Osteoblast (primary cell): ENCODE data around the gene CYP2S1. TPM values are rescaled to one million over a fixed set of nuclear protein-coding genes. Genes with fewer than 3 reads are reported as not detected.
A peak's percentile ranks its signal among the peaks of the same experiment; 100 is the strongest.

Experiments used
- DNase-seq: peaks from one replicate; pipeline ENCODE4 v3.0.0; 2011; ENCODE audit warnings: low spot score, mixed read lengths; ENCODE audit not compliant: insufficient read length; ENCODE audit errors: missing footprints
- H2AFZ ChIP-seq: 2 replicates; pipeline ENCODE4 v1.6.0; 2011; ENCODE audit warnings: mild to moderate bottlenecking, low read length
- H3K27ac ChIP-seq: 2 replicates; pipeline ENCODE4 v1.5.1; 2011; ENCODE audit warnings: mild to moderate bottlenecking, low read depth, low read length, moderate library complexity
- H3K27me3 ChIP-seq: 2 replicates; pipeline ENCODE4 v1.6.0; 2012; ENCODE audit warnings: mild to moderate bottlenecking, control low read depth, inconsistent platforms, low read length, moderate library complexity; ENCODE audit not compliant: insufficient read depth
- H3K36me3 ChIP-seq: 2 replicates; pipeline ENCODE4 v1.5.1; 2011; ENCODE audit warnings: mild to moderate bottlenecking, low read length, control low read depth, moderate library complexity; ENCODE audit not compliant: insufficient read depth
- H3K4me1 ChIP-seq: 2 replicates; pipeline ENCODE4 v1.5.1; 2011; ENCODE audit warnings: mild to moderate bottlenecking, low read length, control low read depth, moderate library complexity; ENCODE audit not compliant: insufficient read depth
- H3K4me2 ChIP-seq: 2 replicates; pipeline ENCODE4 v1.6.0; 2011; ENCODE audit warnings: mild to moderate bottlenecking, low read length; ENCODE audit not compliant: insufficient read depth
- H3K4me3 ChIP-seq: fragments of 200-600 bp; sonication (generic); 3 replicates; pipeline ENCODE4 v1.5.1; 2012; ENCODE audit warnings: mild to moderate bottlenecking, low read length, inconsistent platforms; ENCODE audit not compliant: insufficient read depth
- H3K79me2 ChIP-seq: 2 replicates; pipeline ENCODE4 v1.6.0; 2012; ENCODE audit warnings: mild to moderate bottlenecking, low read length, control low read depth, inconsistent platforms; ENCODE audit not compliant: insufficient read depth
- H3K9me3 ChIP-seq: 2 replicates; pipeline ENCODE4 v1.5.1; 2011; ENCODE audit warnings: low read depth, low read length, control low read depth
- H4K20me1 ChIP-seq: 2 replicates; pipeline ENCODE4 v1.6.0; 2012; ENCODE audit warnings: mild to moderate bottlenecking, low read length, control low read depth; ENCODE audit not compliant: insufficient read depth
- total RNA-seq: library from RNA; depleted of rRNA; stranded (reverse); fragments of >200 nt; gene quantifications from 2 replicates; pipeline ENCODE4 v1.2.3, GENCODE V29; 2012
- TF ChIP-seq, protein P1 (sequence below): IDR thresholded peaks from 2 replicates; pipeline ENCODE4 v1.5.1; 2011; ENCODE audit warnings: mild to moderate bottlenecking, low read depth, low read length, moderate library complexity; ENCODE audit errors: extremely low read depth

Gene CYP2S1
- total RNA-seq, 1 donor, result not detected

GRCh38 chr19:41217741-41218140, 24.7 kb downstream of the CYP2S1 start:
- TF ChIP-seq, protein P1, sequence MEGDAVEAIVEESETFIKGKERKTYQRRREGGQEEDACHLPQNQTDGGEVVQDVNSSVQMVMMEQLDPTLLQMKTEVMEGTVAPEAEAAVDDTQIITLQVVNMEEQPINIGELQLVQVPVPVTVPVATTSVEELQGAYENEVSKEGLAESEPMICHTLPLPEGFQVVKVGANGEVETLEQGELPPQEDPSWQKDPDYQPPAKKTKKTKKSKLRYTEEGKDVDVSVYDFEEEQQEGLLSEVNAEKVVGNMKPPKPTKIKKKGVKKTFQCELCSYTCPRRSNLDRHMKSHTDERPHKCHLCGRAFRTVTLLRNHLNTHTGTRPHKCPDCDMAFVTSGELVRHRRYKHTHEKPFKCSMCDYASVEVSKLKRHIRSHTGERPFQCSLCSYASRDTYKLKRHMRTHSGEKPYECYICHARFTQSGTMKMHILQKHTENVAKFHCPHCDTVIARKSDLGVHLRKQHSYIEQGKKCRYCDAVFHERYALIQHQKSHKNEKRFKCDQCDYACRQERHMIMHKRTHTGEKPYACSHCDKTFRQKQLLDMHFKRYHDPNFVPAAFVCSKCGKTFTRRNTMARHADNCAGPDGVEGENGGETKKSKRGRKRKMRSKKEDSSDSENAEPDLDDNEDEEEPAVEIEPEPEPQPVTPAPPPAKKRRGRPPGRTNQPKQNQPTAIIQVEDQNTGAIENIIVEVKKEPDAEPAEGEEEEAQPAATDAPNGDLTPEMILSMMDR, result no peak
- Histone ChIP-seq H3K79me2 (peaks cover 33% of the 10 kb centered on the region), H3K27me3 (no peaks in the 10 kb centered on the region), H3K36me3 (peaks cover 23% of the 10 kb centered on the region), H3K4me1 (peaks cover 34% of the 10 kb centered on the region), H3K4me3 (no peak overlapping the region), H3K9me3 (no peaks in the 10 kb centered on the region), H3K4me2 (no peak overlapping the region), H3K27ac (no peak overlapping the region), H2AFZ (no peak overlapping the region), H4K20me1 (no peaks in the 10 kb centered on the region)
- DNase-seq, result peak; percentile 76

GRCh38 chr19:41218249-41218614, 25.2 kb downstream of the CYP2S1 start:
- Histone ChIP-seq H3K36me3 (peaks cover 26% of the 10 kb centered on the region), H3K79me2 (peaks cover 33% of the 10 kb centered on the region), H3K27ac (peak overlapping the region; percentile 90), H2AFZ (peak overlapping the region; percentile 46), H3K27me3 (no peaks in the 10 kb centered on the region), H3K4me3 (peak overlapping the region; percentile 93), H3K4me1 (peaks cover 39% of the 10 kb centered on the region), H3K9me3 (no peaks in the 10 kb centered on the region), H3K4me2 (peak overlapping the region; percentile 85), H4K20me1 (no peaks in the 10 kb centered on the region)
- TF ChIP-seq, protein P1, result no peak
- no peak for DNase-seq

GRCh38 chr19:41218615-41219507, 25.8 kb downstream of the CYP2S1 start, which contains the start of gene AXL:
AXL (plus strand) TSS chr19:41219223; CDS start chr19:41219393, 170 bp downstream.
- H3K4me3 ChIP-seq, result peak within 1 kb of the TSS; percentile 93
- H4K20me1 ChIP-seq, result no peaks in the 10 kb centered on the region
- H2AFZ ChIP-seq, result peak within 1 kb of the TSS; percentile 46
- DNase-seq, result peak; percentile 94
- H3K27me3 ChIP-seq, result no peaks in the 10 kb centered on the region
- H3K79me2 ChIP-seq, result peaks cover 40% of the 10 kb centered on the region
- H3K9me3 ChIP-seq, result no peaks in the 10 kb centered on the region
- TF ChIP-seq, protein P1, result no peak
- H3K36me3 ChIP-seq, result peaks cover 29% of the 10 kb centered on the region
- H3K27ac ChIP-seq, result peak within 1 kb of the TSS; percentile 90
- H3K4me1 ChIP-seq, result peaks cover 45% of the 10 kb centered on the region
- H3K4me2 ChIP-seq, result peak within 1 kb of the TSS; percentile 85

DNA sequence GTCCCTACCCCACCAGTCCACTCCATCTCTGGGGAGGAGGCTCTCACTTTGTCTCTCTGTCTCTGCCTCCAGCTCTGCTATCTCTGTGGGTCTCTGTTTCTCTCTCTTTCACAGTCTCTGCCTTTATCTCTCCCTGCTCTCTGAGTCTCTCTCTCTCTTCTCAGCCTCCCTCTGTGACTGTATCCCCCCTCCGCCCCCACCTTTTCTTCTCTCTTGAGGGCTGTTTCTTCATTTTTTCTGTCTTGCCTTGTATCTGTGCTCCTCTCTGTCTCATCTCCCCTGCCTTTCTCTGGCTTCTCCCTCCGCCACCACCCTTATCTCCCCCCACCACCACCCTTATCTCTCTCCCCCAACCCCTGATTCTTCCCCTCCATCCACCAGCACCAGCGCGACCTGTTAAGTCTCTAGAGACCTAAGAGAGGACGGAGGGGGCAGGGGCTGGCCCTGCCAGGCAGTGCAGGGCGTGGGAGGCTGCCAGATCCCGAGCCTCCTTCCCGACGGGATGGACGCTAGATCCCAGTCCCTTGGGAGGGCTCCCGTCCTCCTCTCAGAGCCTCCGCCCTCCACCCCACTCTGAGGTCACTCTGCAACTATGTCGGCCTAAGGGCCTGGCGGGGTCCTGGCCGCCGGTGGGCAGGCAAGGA, 27.0 kb downstream of the CYP2S1 start:
- peak; percentile 95 for DNase-seq
- Histone ChIP-seq H2AFZ (no peak overlapping the region), H3K9me3 (no peaks in the 10 kb centered on the region), H3K27ac (peak overlapping the region; percentile 90), H3K27me3 (no peaks in the 10 kb centered on the region), H3K4me1 (peaks cover 57% of the 10 kb centered on the region), H3K36me3 (peaks cover 41% of the 10 kb centered on the region), H3K79me2 (peaks cover 51% of the 10 kb centered on the region), H3K4me3 (peak overlapping the region; percentile 93), H4K20me1 (peaks cover 3% of the 10 kb centered on the region), H3K4me2 (peak overlapping the region; percentile 85)
- TF ChIP-seq, protein P1, result no peak
